Activated naive CD8-positive, alpha-beta T cell treated with anti-CD3 and anti-CD28 coated beads, Interleukin-2, amount 10 ng/mL, durations not matched to agents 7 days and 5 days (primary cell): ENCODE results near the gene BHLHA15. TPM values are rescaled to one million over a fixed set of nuclear protein-coding genes. Genes with fewer than 3 reads are reported as not detected.
"Not testable (repeated sequence)": the region's sequence is repeated elsewhere in the genome, so short reads cannot be mapped to it uniquely, and the experiment has no call there.

Source experiments
- ATAC-seq: fragments of 150-1000 bp; cut with Tn5 transposase; one replicate; pipeline ENCODE4 v1.10.0; 2021; ENCODE audit warnings: low read depth, moderate library complexity
- POLR2A ChIA-PET: fragments of 350-600 bp; sonication (Branson Sonifier 250); formaldehyde crosslinking; loops from one replicate; lab custom pipeline; 2021; ENCODE audit warnings: antibody characterized with exemption; lab: Charles Lee
- DNase-seq: peaks from one replicate; pipeline ENCODE4 v3.0.0; 2021
- H3K27ac Mint-ChIP-seq: one replicate; pipeline ENCODE4 v1.8.0; 2022; ENCODE audit warnings: mild to moderate bottlenecking, mixed read lengths
- H3K27me3 Mint-ChIP-seq: one replicate; pipeline ENCODE4 v1.8.0; 2022; ENCODE audit warnings: mild to moderate bottlenecking, moderate library complexity, mixed read lengths
- H3K36me3 Mint-ChIP-seq: one replicate; pipeline ENCODE4 v1.8.0; 2021; ENCODE audit warnings: mild to moderate bottlenecking, mixed read lengths
- H3K4me1 Mint-ChIP-seq: one replicate; pipeline ENCODE4 v1.8.0; 2021; ENCODE audit warnings: mixed read lengths
- H3K4me3 Mint-ChIP-seq: one replicate; pipeline ENCODE4 v1.8.0; 2022; ENCODE audit warnings: mild to moderate bottlenecking, moderate library complexity, mixed read lengths
- H3K9me3 Mint-ChIP-seq: one replicate; pipeline ENCODE4 v1.8.0; 2021; ENCODE audit warnings: mixed read lengths
- total RNA-seq, 2 experiments: library from RNA; stranded (reverse); gene quantifications; one replicate each; pipeline ENCODE4 v1.2.3, GENCODE V29; 2021

The BHLHA15 gene
- total RNA-seq, 2 experiments from 2014 or later = not detected

GRCh38 chr7:98217623-98218582, 6.7 kb downstream of the BHLHA15 start:
- H3K27me3 Mint-ChIP-seq = no peaks in the 10 kb centered on the region
- no peak overlapping the region for H3K4me3 Mint-ChIP-seq
- ATAC-seq = no peak
- H3K4me1 Mint-ChIP-seq = peaks cover 6% of the 10 kb centered on the region
- no peak overlapping the region for H3K27ac Mint-ChIP-seq
- H3K9me3 Mint-ChIP-seq = no peaks in the 10 kb centered on the region
- POLR2A ChIA-PET = no interaction called here
- no peak for DNase-seq
- peaks cover 5% of the 10 kb centered on the region for H3K36me3 Mint-ChIP-seq

- DNase-seq, POLR2A ChIA-PET: not testable (repeated sequence)
These were observed 8.1 kb downstream of the BHLHA15 start for GRCh38 chr7:98219382-98219781.

GRCh38 chr7:98221611-98222532, 10.6 kb downstream of the BHLHA15 start:
- ATAC-seq = no peak
- POLR2A ChIA-PET = no interaction called here
- H3K36me3 Mint-ChIP-seq = peaks cover 7% of the 10 kb centered on the region

More at GRCh38 chr7:98219382-98219781, 8.1 kb downstream of the BHLHA15 start:
- not testable (repeated sequence) for H3K9me3 Mint-ChIP-seq, H3K27ac Mint-ChIP-seq, H3K36me3 Mint-ChIP-seq, ATAC-seq, H3K4me1 Mint-ChIP-seq, H3K27me3 Mint-ChIP-seq, H3K4me3 Mint-ChIP-seq

GRCh38 chr7:98222533-98223195, 11.4 kb downstream of the BHLHA15 start:
- no peaks in the 10 kb centered on the region for H3K27me3 Mint-ChIP-seq
- peaks cover 6% of the 10 kb centered on the region for H3K4me1 Mint-ChIP-seq
- H3K9me3 Mint-ChIP-seq = no peaks in the 10 kb centered on the region
- POLR2A ChIA-PET = no interaction called here
- no peak for DNase-seq
- H3K4me3 Mint-ChIP-seq = no peak overlapping the region
- no peak for ATAC-seq
- no peak overlapping the region for H3K27ac Mint-ChIP-seq
- peaks cover 7% of the 10 kb centered on the region for H3K36me3 Mint-ChIP-seq

More at GRCh38 chr7:98221611-98222532, 10.6 kb downstream of the BHLHA15 start:
- peaks cover 6% of the 10 kb centered on the region for H3K4me1 Mint-ChIP-seq
- no peak overlapping the region for H3K27ac Mint-ChIP-seq
- no peak for DNase-seq
- H3K9me3 Mint-ChIP-seq = no peaks in the 10 kb centered on the region
- no peak overlapping the region for H3K4me3 Mint-ChIP-seq
- H3K27me3 Mint-ChIP-seq = no peaks in the 10 kb centered on the region

- peaks cover 3% of the 10 kb centered on the region for H3K4me1 Mint-ChIP-seq
- no peak for DNase-seq
- H3K27me3 Mint-ChIP-seq = no peaks in the 10 kb centered on the region
- peaks cover 7% of the 10 kb centered on the region for H3K36me3 Mint-ChIP-seq
- H3K27ac Mint-ChIP-seq = no peak overlapping the region
- no peak for ATAC-seq
- POLR2A ChIA-PET = no interaction called here
- no peak overlapping the region for H3K4me3 Mint-ChIP-seq
- H3K9me3 Mint-ChIP-seq = no peaks in the 10 kb centered on the region
These were observed 12.2 kb downstream of the BHLHA15 start for GRCh38 chr7:98223351-98223897.

GRCh38 chr7:98223898-98224700, 12.9 kb downstream of the BHLHA15 start:
- peaks cover 7% of the 10 kb centered on the region for H3K36me3 Mint-ChIP-seq
- H3K27ac Mint-ChIP-seq = no peak overlapping the region
- no peaks in the 10 kb centered on the region for H3K27me3 Mint-ChIP-seq
- H3K4me3 Mint-ChIP-seq = no peak overlapping the region
- ATAC-seq = no peak
- H3K9me3 Mint-ChIP-seq = no peaks in the 10 kb centered on the region
- no peaks in the 10 kb centered on the region for H3K4me1 Mint-ChIP-seq
- POLR2A ChIA-PET = no interaction called here
- no peak for DNase-seq

GRCh38 chr7:98224701-98225181, 13.5 kb downstream of the BHLHA15 start:
- DNase-seq = no peak
- POLR2A ChIA-PET = no interaction called here
- no peak overlapping the region for H3K4me3 Mint-ChIP-seq
- H3K27ac Mint-ChIP-seq = no peak overlapping the region
- ATAC-seq = no peak
- no peaks in the 10 kb centered on the region for H3K4me1 Mint-ChIP-seq
- peaks cover 3% of the 10 kb centered on the region for H3K36me3 Mint-ChIP-seq
- no peaks in the 10 kb centered on the region for H3K27me3 Mint-ChIP-seq
- no peaks in the 10 kb centered on the region for H3K9me3 Mint-ChIP-seq

- H3K36me3 Mint-ChIP-seq = peaks cover 2% of the 10 kb centered on the region
These were observed 14.8 kb downstream of the BHLHA15 start for GRCh38 chr7:98225913-98226614.

GRCh38 chr7:98227939-98228338, 16.7 kb downstream of the BHLHA15 start:
- POLR2A ChIA-PET = no interaction called here
- DNase-seq = no peak
- Mint-ChIP-seq H3K4me3 (no peak overlapping the region), H3K36me3 (peaks cover 2% of the 10 kb centered on the region), H3K27ac (no peak overlapping the region), H3K4me1 (no peaks in the 10 kb centered on the region), H3K9me3 (no peaks in the 10 kb centered on the region), H3K27me3 (no peaks in the 10 kb centered on the region)
- no peak for ATAC-seq

More at GRCh38 chr7:98225913-98226614, 14.8 kb downstream of the BHLHA15 start:
- ATAC-seq (no peak), DNase-seq (no peak)
- Mint-ChIP-seq H3K4me3 (no peak overlapping the region), H3K9me3 (no peaks in the 10 kb centered on the region), H3K4me1 (no peaks in the 10 kb centered on the region), H3K27me3 (no peaks in the 10 kb centered on the region), H3K27ac (no peak overlapping the region)
- POLR2A ChIA-PET = no interaction called here

- ATAC-seq = no peak
- Mint-ChIP-seq H3K4me1 (no peaks in the 10 kb centered on the region), H3K4me3 (no peak overlapping the region), H3K27ac (no peak overlapping the region), H3K36me3 (peaks cover 2% of the 10 kb centered on the region), H3K27me3 (no peaks in the 10 kb centered on the region), H3K9me3 (no peaks in the 10 kb centered on the region)
- no peak for DNase-seq
- POLR2A ChIA-PET = no interaction called here
These were observed 17.6 kb downstream of the BHLHA15 start for GRCh38 chr7:98228801-98229200.

- H3K9me3 Mint-ChIP-seq = no peaks in the 10 kb centered on the region
- H3K4me3 Mint-ChIP-seq = no peak overlapping the region
- no peaks in the 10 kb centered on the region for H3K27me3 Mint-ChIP-seq
- no peak overlapping the region for H3K27ac Mint-ChIP-seq
- POLR2A ChIA-PET = no interaction called here
- ATAC-seq (no peak), DNase-seq (no peak)
- no peaks in the 10 kb centered on the region for H3K4me1 Mint-ChIP-seq
- peaks cover 2% of the 10 kb centered on the region for H3K36me3 Mint-ChIP-seq
These were observed 18.2 kb downstream of the BHLHA15 start for GRCh38 chr7:98229441-98229840.
